ENCODE results near the gene ARHGEF28. TPM values are rescaled to one million over a fixed set of nuclear protein-coding genes. Genes with fewer than 3 reads are reported as not detected.

Gene ARHGEF28
- total and polyA plus RNA-seq, 2 donors (not counting 1 experiment from before 2014, with no cell fraction given): not detected

GRCh38 chr5:73908846-73909245 is 282.9 kb downstream of the ARHGEF28 start:
- ATAC-seq (ENCODE audit: low read depth) (no peak), DNase-seq (no peak)
- H3K27ac Mint-ChIP-seq: no peak overlapping the region
- no peaks in the 10 kb centered on the region for H3K9me3 Mint-ChIP-seq (ENCODE audit: insufficient read depth)
- CTCF ChIA-PET: no interaction called here
- H4K20me1 ChIP-seq (ENCODE audit: control insufficient read depth, insufficient read depth, low read length, poor library complexity, severe bottlenecking): no peaks in the 10 kb centered on the region
- H3K9me3 ChIP-seq (ENCODE audit: control extremely low read depth in 1 of 3, control insufficient read depth in 2 of 3, insufficient read depth in 1 of 3, low read length in 2 of 3): no peaks in the 10 kb centered on the region
- no peak overlapping the region for H3K27ac ChIP-seq (ENCODE audit: low read length in 2 of 2)
- peaks cover 17% of the 10 kb centered on the region for H3K27me3 Mint-ChIP-seq
- TF ChIP-seq CTCF (IDR thresholded peaks at IDR 0.05): no peak
- TF ChIP-seq EZH2 (IDR thresholded peaks at IDR 0.05; ENCODE audit: borderline replicate concordance, insufficient read depth, low read depth, low read length, poor library complexity, severe bottlenecking): no peak
- no peaks in the 10 kb centered on the region for H3K36me3 ChIP-seq (replicated peaks in 1 of 2; ENCODE audit: control extremely low read depth in 1 of 2, control insufficient read depth in 1 of 2, extremely low read depth in 1 of 2, insufficient read depth in 2 of 2, low read length in 1 of 2)
- H3K79me2 ChIP-seq (ENCODE audit: control insufficient read depth, insufficient read depth, low read length): no peaks in the 10 kb centered on the region
- no peak overlapping the region for H3K4me2 ChIP-seq (replicated peaks; ENCODE audit: low read depth, low read length, poor library complexity, severe bottlenecking)
- intact Hi-C loops (cut with micrococcal nuclease): loop anchor here (10.0 kb wide), 3 partner anchors 314 to 1006 kb away; no protein-coding TSS in a partner anchor
- no peaks in the 10 kb centered on the region for H3K4me1 ChIP-seq (ENCODE audit: control insufficient read depth in 2 of 2, insufficient read depth in 2 of 2, low read length in 2 of 2)
- WGBS (ENCODE audit: insufficient coverage): no CpG with 5 or more reads among the region's 3 CpGs
- POLR2A ChIA-PET: no interaction called here
- no peak overlapping the region for H3K9ac ChIP-seq (ENCODE audit: low read length)
- no peak overlapping the region for H2AFZ ChIP-seq (ENCODE audit: insufficient read depth, low read depth, low read length, poor library complexity, severe bottlenecking)
- H3K27me3 ChIP-seq (replicated peaks in 1 of 4; ENCODE audit: control extremely low read depth in 1 of 4, control insufficient read depth in 3 of 4, insufficient read depth in 4 of 4, low read length in 3 of 4): no peaks in the 10 kb centered on the region
- no peak overlapping the region for H3K4me3 Mint-ChIP-seq
- no peaks in the 10 kb centered on the region for H3K4me1 Mint-ChIP-seq
- H3K4me3 ChIP-seq (ENCODE audit: control extremely low read depth in 1 of 5, extremely low read depth in 1 of 5, insufficient read depth in 1 of 5, low read depth in 2 of 5, low read length in 4 of 5): no peak overlapping the region

- no peak overlapping the region for H3K4me3 ChIP-seq (ENCODE audit: control extremely low read depth in 1 of 5, extremely low read depth in 1 of 5, insufficient read depth in 1 of 5, low read depth in 2 of 5, low read length in 4 of 5)
- POLR2A ChIA-PET: no interaction called here
- no peaks in the 10 kb centered on the region for H3K4me1 Mint-ChIP-seq
Observed at GRCh38 chr5:73909474-73909873, 283.5 kb downstream of the ARHGEF28 start.

More at GRCh38 chr5:73909474-73909873, 283.5 kb downstream of the ARHGEF28 start:
- Histone ChIP-seq H3K79me2 (ENCODE audit: control insufficient read depth, insufficient read depth, low read length) (no peaks in the 10 kb centered on the region), H4K20me1 (ENCODE audit: control insufficient read depth, insufficient read depth, low read length, poor library complexity, severe bottlenecking) (no peaks in the 10 kb centered on the region), H3K36me3 (replicated peaks in 1 of 2; ENCODE audit: control extremely low read depth in 1 of 2, control insufficient read depth in 1 of 2, extremely low read depth in 1 of 2, insufficient read depth in 2 of 2, low read length in 1 of 2) (no peaks in the 10 kb centered on the region), H2AFZ (ENCODE audit: insufficient read depth, low read depth, low read length, poor library complexity, severe bottlenecking) (no peak overlapping the region), H3K9me3 (ENCODE audit: control extremely low read depth in 1 of 3, control insufficient read depth in 2 of 3, insufficient read depth in 1 of 3, low read length in 2 of 3) (no peaks in the 10 kb centered on the region), H3K27ac (ENCODE audit: low read length in 2 of 2) (no peak overlapping the region), H3K4me2 (replicated peaks; ENCODE audit: low read depth, low read length, poor library complexity, severe bottlenecking) (no peak overlapping the region), H3K9ac (ENCODE audit: low read length) (no peak overlapping the region), H3K27me3 (replicated peaks in 1 of 4; ENCODE audit: control extremely low read depth in 1 of 4, control insufficient read depth in 3 of 4, insufficient read depth in 4 of 4, low read length in 3 of 4) (no peaks in the 10 kb centered on the region), H3K4me1 (ENCODE audit: control insufficient read depth in 2 of 2, insufficient read depth in 2 of 2, low read length in 2 of 2) (no peaks in the 10 kb centered on the region)
- Mint-ChIP-seq H3K9me3 (ENCODE audit: insufficient read depth) (no peaks in the 10 kb centered on the region), H3K27me3 (peaks cover 18% of the 10 kb centered on the region), H3K27ac (no peak overlapping the region), H3K4me3 (no peak overlapping the region)
- WGBS (ENCODE audit: insufficient coverage): 97% methylated on average over 27 of the region's 27 CpGs
- no peak for DNase-seq
- no peak for TF ChIP-seq CTCF (IDR thresholded peaks at IDR 0.05)
- no peak for TF ChIP-seq EZH2 (IDR thresholded peaks at IDR 0.05; ENCODE audit: borderline replicate concordance, insufficient read depth, low read depth, low read length, poor library complexity, severe bottlenecking)
- ATAC-seq (ENCODE audit: low read depth): no peak
- intact Hi-C loops (cut with micrococcal nuclease): loop anchor here (10.0 kb wide), 3 partner anchors 315 to 1005 kb away; no protein-coding TSS in a partner anchor
- CTCF ChIA-PET: interaction anchor here (2.4 kb wide), 1 partner anchor 740 kb away, joined by 10 read pairs; no protein-coding TSS in a partner anchor

Measured in B cell (primary cell).